ENCODE results near the gene ATRIP. TPM values are rescaled to one million over a fixed set of nuclear protein-coding genes. Genes with fewer than 3 reads are reported as not detected.

Gene ATRIP
- total RNA-seq, 1 experiment from 2014 or later = 8.5 TPM

GRCh38 chr3:48404440-48405342 lies 41.8 kb upstream of the ATRIP start:
- H3K27me3 ChIP-seq (ENCODE audit: insufficient read depth, low read depth) = no peaks in the 10 kb centered on the region
- no peaks in the 10 kb centered on the region for H3K9me3 ChIP-seq (ENCODE audit: insufficient read depth, low read depth)
- ChIA-PET CTCF (no interaction called here), POLR2A (ENCODE audit: unreplicated experiment) (interaction anchor here (0.5 kb wide), 1 partner anchor 32 kb away, joined by 3 read pairs; no protein-coding TSS in a partner anchor)
- no peaks in the 10 kb centered on the region for H4K20me1 ChIP-seq (ENCODE audit: insufficient read depth)
- H2AFZ ChIP-seq = no peak overlapping the region
- no peak for DNase-seq
- no TSS peak for BruUV-seq (replicated peaks)
- no peaks in the 10 kb centered on the region for H3K79me2 ChIP-seq (ENCODE audit: low read depth)
- H3K27ac ChIP-seq = no peak overlapping the region
- H3K4me2 ChIP-seq = no peak overlapping the region
- H3F3A ChIP-seq (ENCODE audit: insufficient read depth, low read depth) = no peaks in the 10 kb centered on the region; the same call in 1 of the 2 replicates
- TF ChIP-seq EZH2 (IDR thresholded peaks at IDR 0.05; ENCODE audit: low read depth) (no peak), CTCF (conservative IDR thresholded peaks at IDR 0.05) (no peak)
- H3K9me2 ChIP-seq (ENCODE audit: insufficient read depth) = no peaks in the 10 kb centered on the region
- intact Hi-C loops (cut with micrococcal nuclease; ENCODE audit: unreplicated experiment) = loop anchor here (5.0 kb wide), 1 partner anchor 153 kb away; the partner anchor contains the start of gene PFKFB4
- H3K36me3 ChIP-seq (ENCODE audit: low read depth) = no peaks in the 10 kb centered on the region
- peaks cover 7% of the 10 kb centered on the region; the same call in 1 of the 2 replicates for H3K4me1 ChIP-seq (replicated peaks; ENCODE audit: insufficient read depth)
- no peak overlapping the region for H3K4me3 ChIP-seq

GRCh38 chr3:48405343-48405881 lies 41.1 kb upstream of the ATRIP start:
- H3K27me3 ChIP-seq (ENCODE audit: insufficient read depth, low read depth) = no peaks in the 10 kb centered on the region
- H3K4me2 ChIP-seq = no peak overlapping the region
- TF ChIP-seq CTCF (conservative IDR thresholded peaks at IDR 0.05) (no peak), EZH2 (IDR thresholded peaks at IDR 0.05; ENCODE audit: low read depth) (no peak)
- H3K79me2 ChIP-seq (ENCODE audit: low read depth) = no peaks in the 10 kb centered on the region
- no peaks in the 10 kb centered on the region; the same call in 1 of the 2 replicates for H3F3A ChIP-seq (ENCODE audit: insufficient read depth, low read depth)
- no peak overlapping the region for H3K4me3 ChIP-seq
- no peaks in the 10 kb centered on the region for H3K36me3 ChIP-seq (ENCODE audit: low read depth)
- no TSS peak for BruUV-seq (replicated peaks)
- H4K20me1 ChIP-seq (ENCODE audit: insufficient read depth) = no peaks in the 10 kb centered on the region
- no peak overlapping the region for H3K27ac ChIP-seq
- no peaks in the 10 kb centered on the region for H3K9me2 ChIP-seq (ENCODE audit: insufficient read depth)
- no peak for DNase-seq
- peaks cover 7% of the 10 kb centered on the region; the same call in 1 of the 2 replicates for H3K4me1 ChIP-seq (replicated peaks; ENCODE audit: insufficient read depth)
- no peak overlapping the region for H2AFZ ChIP-seq
- POLR2A ChIA-PET (ENCODE audit: unreplicated experiment) = no interaction called here
- CTCF ChIA-PET = no interaction called here
- H3K9me3 ChIP-seq (ENCODE audit: insufficient read depth, low read depth) = no peaks in the 10 kb centered on the region
- intact Hi-C loops (cut with micrococcal nuclease; ENCODE audit: unreplicated experiment) = no loop called here

GRCh38 chr3:48405971-48406370 lies 40.6 kb upstream of the ATRIP start:
- BruUV-seq (replicated peaks) = no TSS peak
- Histone ChIP-seq H3K4me2 (no peak overlapping the region), H2AFZ (no peak overlapping the region), H3K79me2 (ENCODE audit: low read depth) (no peaks in the 10 kb centered on the region), H3K36me3 (ENCODE audit: low read depth) (no peaks in the 10 kb centered on the region), H3F3A (ENCODE audit: insufficient read depth, low read depth) (no peaks in the 10 kb centered on the region; the same call in 1 of the 2 replicates), H4K20me1 (ENCODE audit: insufficient read depth) (no peaks in the 10 kb centered on the region), H3K4me1 (replicated peaks; ENCODE audit: insufficient read depth) (peaks cover 7% of the 10 kb centered on the region; the same call in 1 of the 2 replicates), H3K9me2 (ENCODE audit: insufficient read depth) (no peaks in the 10 kb centered on the region), H3K4me3 (no peak overlapping the region), H3K27me3 (ENCODE audit: insufficient read depth, low read depth) (no peaks in the 10 kb centered on the region), H3K27ac (no peak overlapping the region), H3K9me3 (ENCODE audit: insufficient read depth, low read depth) (no peaks in the 10 kb centered on the region)
- DNase-seq = no peak
- CTCF ChIA-PET = no interaction called here
- POLR2A ChIA-PET (ENCODE audit: unreplicated experiment) = no interaction called here
- TF ChIP-seq CTCF (conservative IDR thresholded peaks at IDR 0.05) (no peak), EZH2 (IDR thresholded peaks at IDR 0.05; ENCODE audit: low read depth) (no peak)
- intact Hi-C loops (cut with micrococcal nuclease; ENCODE audit: unreplicated experiment) = no loop called here
